Endometrium (tissue), 2 donors: ENCODE data around the gene NEUROD4.
A peak's percentile ranks its signal among the peaks of the same experiment; 100 is the strongest.

Source experiments
- FAIRE-seq: peaks from 2 replicates; lab custom pipeline; 2012; peaks lifted over from hg19 to GRCh38; lab: Jason Lieb, UNC
- donor health status: control.
- donor health status: control.

Gene NEUROD4

GRCh38 chr12:55061024-55061423 is 41.2 kb downstream of the NEUROD4 start:
- no peak for FAIRE-seq

GRCh38 chr12:55063291-55063690 is 43.5 kb downstream of the NEUROD4 start:
- no peak for FAIRE-seq

- no peak for FAIRE-seq
Observed at GRCh38 chr12:55065535-55065934, 45.8 kb downstream of the NEUROD4 start.

- no peak for FAIRE-seq
Observed at GRCh38 chr12:55067701-55068100, 47.9 kb downstream of the NEUROD4 start.

GRCh38 chr12:55068416-55069010 is 48.7 kb downstream of the NEUROD4 start:
- FAIRE-seq, result no peak

GRCh38 chr12:55072083-55072482 is 52.3 kb downstream of the NEUROD4 start:
- FAIRE-seq, result no peak

- peak; percentile 91 for FAIRE-seq
Observed at GRCh38 chr12:55073043-55074022, 53.6 kb downstream of the NEUROD4 start.

GRCh38 chr12:55074806-55075205 is 55.0 kb downstream of the NEUROD4 start:
- FAIRE-seq, result no peak
